Measurements from ENCODE around the gene MDFIC2.
"Not testable (repeated sequence)": the region's sequence is repeated elsewhere in the genome, so short reads cannot be mapped to it uniquely, and the experiment has no call there.

The MDFIC2 gene

GRCh38 chr3:70312336-70312735 is at the start of gene MDFIC2:
MDFIC2 (minus strand) TSS chr3:70312638; CDS start chr3:70311973, 665 bp downstream.
- no peak for DNase-seq

GRCh38 chr3:70360979-70361760 is 48.7 kb upstream of the MDFIC2 start:
- DNase-seq, result peak; percentile 29

- no peak for DNase-seq
Observed at GRCh38 chr3:70359711-70360110, 47.3 kb upstream of the MDFIC2 start.

- DNase-seq, result peak; percentile 29
Observed at GRCh38 chr3:70358978-70359580, 46.6 kb upstream of the MDFIC2 start.

- no peak for DNase-seq
Observed at GRCh38 chr3:70352215-70352614, 39.8 kb upstream of the MDFIC2 start.

- DNase-seq, result no peak
Observed at GRCh38 chr3:70342149-70342548, 29.7 kb upstream of the MDFIC2 start.

GRCh38 chr3:70336885-70337284 is 24.4 kb upstream of the MDFIC2 start:
- DNase-seq, result not testable (repeated sequence)

- DNase-seq, result no peak
Observed at GRCh38 chr3:70333080-70333479, 20.6 kb upstream of the MDFIC2 start.

GRCh38 chr3:70315021-70315420 is 2.6 kb upstream of the MDFIC2 start:
- DNase-seq, result no peak

GRCh38 chr3:70310809-70311208 is 1.6 kb downstream of the MDFIC2 start:
- DNase-seq, result no peak

GRCh38 chr3:70309591-70309990 is 2.8 kb downstream of the MDFIC2 start:
- no peak for DNase-seq

GRCh38 chr3:70308760-70309159 is 3.7 kb downstream of the MDFIC2 start:
- DNase-seq, result no peak

GRCh38 chr3:70306736-70307135 is 5.7 kb downstream of the MDFIC2 start:
- DNase-seq, result no peak

- no peak for DNase-seq
Observed at GRCh38 chr3:70298385-70298784, 14.1 kb downstream of the MDFIC2 start.

- DNase-seq, result no peak
Observed at GRCh38 chr3:70291097-70291482, 21.3 kb downstream of the MDFIC2 start.

GRCh38 chr3:70290431-70291096 is 21.9 kb downstream of the MDFIC2 start:
- DNase-seq, result not testable (repeated sequence)

GRCh38 chr3:70281663-70282062 is 30.8 kb downstream of the MDFIC2 start:
- DNase-seq, result no peak

GRCh38 chr3:70277304-70277703 is 35.1 kb downstream of the MDFIC2 start:
- DNase-seq, result no peak

- no peak for DNase-seq
Observed at GRCh38 chr3:70276901-70277300, 35.5 kb downstream of the MDFIC2 start.

GRCh38 chr3:70273492-70273891 is 38.9 kb downstream of the MDFIC2 start:
- DNase-seq, result no peak

- DNase-seq, result no peak
Observed at GRCh38 chr3:70272798-70273197, 39.6 kb downstream of the MDFIC2 start.

GRCh38 chr3:70264122-70264780 is 48.2 kb downstream of the MDFIC2 start:
- no peak for DNase-seq

GRCh38 chr3:70261283-70261682 is 51.2 kb downstream of the MDFIC2 start:
- no peak for DNase-seq

- DNase-seq, result no peak
Observed at GRCh38 chr3:70256566-70256965, 55.9 kb downstream of the MDFIC2 start.

Data from activated CD4-positive, alpha-beta T cell treated with anti-CD3 and anti-CD28 coated beads, Interleukin-2, Interleukin-6, amounts not matched to agents 100 ng/mL and 50 ng/mL, durations not matched to agents 16 hours and 8 hours (primary cell).